GM23338 (cell line): Measurements from ENCODE around the gene RFXAP. TPM values are rescaled to one million over a fixed set of nuclear protein-coding genes. Genes with fewer than 3 reads are reported as not detected.

Source experiments
- ATAC-seq: fragments of 200-7000 bp; cut with Tn5 transposase; 3 replicates; pipeline ENCODE4 v1.9.1; 2020
- DNase-seq: peaks from one replicate; pipeline ENCODE4 v3.0.0-alpha.2; 2015; ENCODE audit warnings: low spot score
- H2AFZ ChIP-seq: fragments of 200-600 bp; sonication (generic); 2 replicates; pipeline ENCODE4 v1.8.0; 2016; ENCODE audit warnings: antibody characterized with exemption, mild to moderate bottlenecking, moderate library complexity
- H3F3A ChIP-seq: fragments of 200-600 bp; sonication (generic); replicated peaks from 2 replicates; pipeline ENCODE4 v1.8.0; 2017; ENCODE audit warnings: antibody characterized with exemption, mixed run types, low read depth
- H3K27ac ChIP-seq: fragments of 200-600 bp; sonication (generic); 2 replicates; pipeline ENCODE4 v1.6.1; 2016; ENCODE audit warnings: low read depth
- H3K27me3 ChIP-seq: fragments of 200-600 bp; sonication (generic); 2 replicates; pipeline ENCODE4 v1.8.0; 2016; ENCODE audit warnings: mild to moderate bottlenecking, mixed run types, moderate library complexity; ENCODE audit not compliant: insufficient read depth
- H3K36me3 ChIP-seq: fragments of 200-600 bp; sonication (generic); 2 replicates; pipeline ENCODE4 v1.8.0; 2016; ENCODE audit warnings: mild to moderate bottlenecking; ENCODE audit not compliant: insufficient read depth
- H3K4me1 ChIP-seq: fragments of 200-600 bp; sonication (generic); 2 replicates; pipeline ENCODE4 v1.8.0; 2016; ENCODE audit warnings: mild to moderate bottlenecking, moderate library complexity; ENCODE audit not compliant: insufficient read depth
- H3K4me2 ChIP-seq: fragments of 200-600 bp; sonication (generic); 2 replicates; pipeline ENCODE4 v1.7.1; 2017; ENCODE audit warnings: mixed run types
- H3K4me3 ChIP-seq: fragments of 200-600 bp; sonication (generic); 2 replicates; pipeline ENCODE4 v1.6.1; 2016; ENCODE audit warnings: mixed run types
- H3K79me2 ChIP-seq: fragments of 200-600 bp; sonication (generic); replicated peaks from 2 replicates; pipeline ENCODE4 v1.8.0; 2017; ENCODE audit warnings: mild to moderate bottlenecking; ENCODE audit not compliant: insufficient read depth
- H3K9me2 ChIP-seq: fragments of 200-600 bp; sonication (generic); 2 replicates; pipeline ENCODE4 v1.8.0; 2017; ENCODE audit not compliant: insufficient read depth
- H4K20me1 ChIP-seq: fragments of 200-600 bp; sonication (generic); replicated peaks from 2 replicates; pipeline ENCODE4 v1.8.0; 2017; ENCODE audit warnings: mild to moderate bottlenecking; ENCODE audit not compliant: insufficient read depth
- H3K27ac Mint-ChIP-seq: 2 replicates; pipeline ENCODE4 v1.8.0; 2020; ENCODE audit warnings: inconsistent platforms, mild to moderate bottlenecking, moderate library complexity, mixed read lengths
- H3K27me3 Mint-ChIP-seq: 3 replicates; pipeline ENCODE4 v1.8.0; 2022; ENCODE audit warnings: low read depth, mild to moderate bottlenecking, moderate library complexity, mixed read lengths, inconsistent platforms; ENCODE audit not compliant: insufficient read depth, poor library complexity
- H3K36me3 Mint-ChIP-seq: 3 replicates; pipeline ENCODE4 v1.8.0; 2021; ENCODE audit warnings: low read depth, mild to moderate bottlenecking, inconsistent platforms, moderate library complexity, mixed read lengths
- H3K4me1 Mint-ChIP-seq: 3 replicates; pipeline ENCODE4 v1.8.0; 2020; ENCODE audit warnings: mild to moderate bottlenecking, inconsistent platforms, mixed read lengths
- H3K4me3 Mint-ChIP-seq: 3 replicates; pipeline ENCODE4 v1.8.0; 2021; ENCODE audit warnings: moderate library complexity, mild to moderate bottlenecking, inconsistent platforms, mixed read lengths
- H3K9me3 Mint-ChIP-seq: 3 replicates; pipeline ENCODE4 v1.8.0; 2020; ENCODE audit warnings: moderate library complexity, mild to moderate bottlenecking, inconsistent platforms, mixed read lengths
- CREB1 ChIP-seq: fragments of 250-450 bp; sonication (Bioruptor Pico); IDR thresholded peaks from 2 replicates; pipeline ENCODE4 v1.5.0; 2020; ENCODE audit warnings: low read depth, mild to moderate bottlenecking, moderate library complexity
- CTCF ChIP-seq, 2 experiments: fragments of 200-600 bp in 1 of 2; sonication (generic) in 1 of 2; conservative IDR thresholded peaks; 2 replicates each; pipeline versions ENCODE4 v1.5.1 to v1.6.1; 2016 to 2017; ENCODE audit warnings: antibody characterized with exemption in 2 of 2, low read depth in 2 of 2, mild to moderate bottlenecking in 2 of 2, moderate library complexity in 1 of 2
- ETS1 ChIP-seq: IDR thresholded peaks from 2 replicates; pipeline ENCODE4 v1.6.1; 2016; ENCODE audit warnings: antibody characterized with exemption
- EZH2 ChIP-seq: fragments of 200-600 bp; sonication (generic); IDR thresholded peaks from one replicate; pipeline ENCODE4 v1.8.0; 2017; ENCODE audit warnings: antibody characterized with exemption, mild to moderate bottlenecking, low read depth; ENCODE audit not compliant: unreplicated experiment
- EZH2phosphoT487 ChIP-seq: fragments of 200-600 bp; sonication (generic); IDR thresholded peaks from one replicate; pipeline ENCODE4 v1.8.1; 2018; ENCODE audit warnings: antibody characterized with exemption; ENCODE audit not compliant: unreplicated experiment
- JUNB ChIP-seq: IDR thresholded peaks from one replicate; pipeline ENCODE4 v1.6.1; 2016; ENCODE audit warnings: antibody characterized with exemption; ENCODE audit not compliant: unreplicated experiment
- NANOG ChIP-seq: IDR thresholded peaks from 2 replicates; pipeline ENCODE4 v1.6.1; 2016; ENCODE audit warnings: antibody characterized with exemption, borderline replicate concordance
- POLR2AphosphoS5 ChIP-seq: IDR thresholded peaks from 2 replicates; pipeline ENCODE4 v1.6.1; 2016; ENCODE audit warnings: antibody characterized with exemption, low read depth
- REST ChIP-seq: IDR thresholded peaks from one replicate; pipeline ENCODE4 v1.6.1; 2018; ENCODE audit warnings: antibody characterized with exemption; ENCODE audit not compliant: unreplicated experiment
- STAT1 ChIP-seq: IDR thresholded peaks from one replicate; pipeline ENCODE4 v1.6.1; 2016; ENCODE audit warnings: antibody characterized with exemption; ENCODE audit not compliant: unreplicated experiment
- ZNF114 ChIP-seq: fragments of 250-450 bp; sonication (Bioruptor Pico); IDR thresholded peaks from 2 replicates; pipeline ENCODE4 v1.5.0; 2020; ENCODE audit warnings: mild to moderate bottlenecking, moderate library complexity
- ZNF331 ChIP-seq: fragments of 250-450 bp; sonication (Bioruptor Pico); IDR thresholded peaks from 2 replicates; pipeline ENCODE4 v1.5.0; 2020; ENCODE audit warnings: low read depth, mild to moderate bottlenecking, moderate library complexity
- ZNF462 ChIP-seq: fragments of 250-450 bp; sonication (Bioruptor Pico); IDR thresholded peaks from 2 replicates; pipeline ENCODE4 v1.5.0; 2020; ENCODE audit warnings: mild to moderate bottlenecking, moderate library complexity
- polyA plus RNA-seq: library from polyadenylated mRNA; unstranded; fragments of >200 nt; fragmentation: Nextera tagmentation; extraction: Ambion mirVana; gene quantifications from 2 replicates; pipeline ENCODE4 v1.2.1, GENCODE V29; 2016
- total RNA-seq: library from RNA; depleted of rRNA; stranded (reverse); fragments of >200 nt; shearing (Covaris generic); gene quantifications from 2 replicates; pipeline ENCODE4 v1.2.3, GENCODE V29; 2014

RFXAP gene
- total and polyA plus RNA-seq, 2 experiments from 2014 or later, result 6.3 to 8.5 TPM

GRCh38 chr13:36770741-36771140 is 48.3 kb upstream of the RFXAP start:
- Histone ChIP-seq H3K4me1 (peaks cover 9% of the 10 kb centered on the region; the same call in 1 of the 2 replicates), H3K9me2 (peaks cover 13% of the 10 kb centered on the region), H3K36me3 (no peaks in the 10 kb centered on the region), H3F3A (no peaks in the 10 kb centered on the region), H2AFZ (peak overlapping the region; percentile 82; the same call in 1 of the 2 replicates), H3K27me3 (no peaks in the 10 kb centered on the region), H4K20me1 (no peaks in the 10 kb centered on the region), H3K4me2 (no peak overlapping the region), H3K27ac (no peak overlapping the region), H3K79me2 (no peaks in the 10 kb centered on the region), H3K4me3 (no peak overlapping the region)
- Mint-ChIP-seq H3K27ac (no peak overlapping the region), H3K27me3 (peaks cover 1% of the 10 kb centered on the region), H3K4me1 (peaks cover 14% of the 10 kb centered on the region), H3K36me3 (peaks cover 14% of the 10 kb centered on the region; the same call in 1 of the 3 replicates), H3K9me3 (peaks cover 16% of the 10 kb centered on the region), H3K4me3 (no peak overlapping the region)
- ATAC-seq, result no peak
- no peak for DNase-seq
- TF ChIP-seq EZH2 (no peak), JUNB (no peak), ETS1 (no peak), NANOG (no peak), STAT1 (no peak), CREB1 (CRISPR knock-in tag) (no peak), ZNF114 (no peak), ZNF331 (no peak), REST (no peak), ZNF462 (no peak), CTCF (conservative IDR thresholded peaks at IDR 0.05; ENCODE audit: low read depth in 2 of 2) (no peak), EZH2phosphoT487 (no peak), POLR2AphosphoS5 (no peak)
